ENCODE data around the gene CTSD.

Gene CTSD

DNA sequence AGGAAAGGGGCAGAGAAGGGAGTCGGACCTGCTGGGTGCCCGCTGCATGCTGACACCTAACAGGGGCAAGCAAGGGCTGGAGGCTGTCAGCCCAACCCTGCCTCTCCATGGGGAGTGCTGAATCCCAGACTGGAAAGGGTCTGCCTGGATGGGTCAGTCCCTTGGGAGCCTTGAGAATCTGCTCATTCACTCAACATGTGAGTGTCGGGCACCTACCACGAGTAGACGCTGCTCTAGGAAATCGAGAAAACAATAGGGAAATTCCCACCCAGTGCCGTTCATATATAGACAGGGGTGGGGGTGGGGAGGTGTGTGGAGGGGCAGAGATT is 4.4 kb upstream of the CTSD start:
- TF ChIP-seq, protein P1, sequence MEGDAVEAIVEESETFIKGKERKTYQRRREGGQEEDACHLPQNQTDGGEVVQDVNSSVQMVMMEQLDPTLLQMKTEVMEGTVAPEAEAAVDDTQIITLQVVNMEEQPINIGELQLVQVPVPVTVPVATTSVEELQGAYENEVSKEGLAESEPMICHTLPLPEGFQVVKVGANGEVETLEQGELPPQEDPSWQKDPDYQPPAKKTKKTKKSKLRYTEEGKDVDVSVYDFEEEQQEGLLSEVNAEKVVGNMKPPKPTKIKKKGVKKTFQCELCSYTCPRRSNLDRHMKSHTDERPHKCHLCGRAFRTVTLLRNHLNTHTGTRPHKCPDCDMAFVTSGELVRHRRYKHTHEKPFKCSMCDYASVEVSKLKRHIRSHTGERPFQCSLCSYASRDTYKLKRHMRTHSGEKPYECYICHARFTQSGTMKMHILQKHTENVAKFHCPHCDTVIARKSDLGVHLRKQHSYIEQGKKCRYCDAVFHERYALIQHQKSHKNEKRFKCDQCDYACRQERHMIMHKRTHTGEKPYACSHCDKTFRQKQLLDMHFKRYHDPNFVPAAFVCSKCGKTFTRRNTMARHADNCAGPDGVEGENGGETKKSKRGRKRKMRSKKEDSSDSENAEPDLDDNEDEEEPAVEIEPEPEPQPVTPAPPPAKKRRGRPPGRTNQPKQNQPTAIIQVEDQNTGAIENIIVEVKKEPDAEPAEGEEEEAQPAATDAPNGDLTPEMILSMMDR (IDR thresholded peaks at IDR 0.05; ENCODE audit: poor library complexity, severe bottlenecking): no peak
- Histone ChIP-seq H3K4me1 (ENCODE audit: insufficient read depth, poor library complexity, severe bottlenecking) (peaks cover 26% of the 10 kb centered on the region), H3K27ac (ENCODE audit: poor library complexity, severe bottlenecking) (no peak overlapping the region), H3K27me3 (ENCODE audit: insufficient read depth, poor library complexity, severe bottlenecking) (no peaks in the 10 kb centered on the region), H3K9me3 (ENCODE audit: severe bottlenecking) (no peaks in the 10 kb centered on the region), H3K36me3 (ENCODE audit: low read depth) (no peaks in the 10 kb centered on the region), H3K4me3 (ENCODE audit: severe bottlenecking) (no peak overlapping the region)
- DNase-seq (ENCODE audit: low spot score) (no peak), ATAC-seq (ENCODE audit: low read depth) (no peak)

DNA sequence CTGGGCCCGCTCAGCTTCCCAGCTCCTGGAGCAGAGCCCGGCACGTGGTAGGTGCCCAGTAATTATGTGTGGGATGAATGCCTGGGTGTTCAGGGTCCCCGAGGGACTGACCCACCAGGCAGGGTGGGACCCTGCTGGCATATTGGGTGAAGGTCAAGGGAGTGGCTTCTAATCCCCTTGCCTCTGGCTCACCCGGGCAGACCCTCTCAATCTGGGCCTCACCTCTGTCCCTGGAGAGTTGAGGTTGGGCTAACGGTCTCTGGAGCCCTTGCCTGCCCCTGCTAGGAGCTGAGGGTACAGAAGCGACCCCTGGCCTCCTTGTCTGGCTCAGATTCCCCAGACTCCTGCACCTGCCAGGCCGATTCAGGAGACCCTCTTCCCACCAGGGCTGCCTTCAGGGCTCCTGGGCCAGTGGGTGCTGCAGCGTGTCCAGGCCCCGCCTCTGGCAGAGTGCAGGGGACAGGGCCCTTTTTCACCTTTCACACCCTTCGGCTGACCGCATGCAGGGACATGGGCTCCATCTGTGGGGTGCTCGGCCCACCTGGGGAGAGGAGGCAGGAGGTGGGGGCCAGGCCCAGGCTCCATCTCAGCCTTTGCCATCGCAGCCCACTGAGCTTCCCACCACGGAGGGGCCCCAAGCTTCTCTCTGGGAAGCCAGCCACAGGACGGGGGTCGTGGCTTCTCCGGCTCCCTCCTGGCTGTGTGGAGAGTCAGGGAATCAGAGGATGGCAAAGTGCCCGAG is 3.8 kb upstream of the CTSD start:
- H3K27ac ChIP-seq (ENCODE audit: poor library complexity, severe bottlenecking): no peak overlapping the region
- no peaks in the 10 kb centered on the region for H3K9me3 ChIP-seq (ENCODE audit: severe bottlenecking)
- DNase-seq (ENCODE audit: low spot score): peak; percentile 46
- ATAC-seq (ENCODE audit: low read depth): no peak
- H3K4me3 ChIP-seq (ENCODE audit: severe bottlenecking): no peak overlapping the region
- no peaks in the 10 kb centered on the region for H3K36me3 ChIP-seq (ENCODE audit: low read depth)
- H3K27me3 ChIP-seq (ENCODE audit: insufficient read depth, poor library complexity, severe bottlenecking): no peaks in the 10 kb centered on the region
- TF ChIP-seq, protein P1 (IDR thresholded peaks at IDR 0.05; ENCODE audit: poor library complexity, severe bottlenecking): no peak
- peaks cover 24% of the 10 kb centered on the region for H3K4me1 ChIP-seq (ENCODE audit: insufficient read depth, poor library complexity, severe bottlenecking)

DNA sequence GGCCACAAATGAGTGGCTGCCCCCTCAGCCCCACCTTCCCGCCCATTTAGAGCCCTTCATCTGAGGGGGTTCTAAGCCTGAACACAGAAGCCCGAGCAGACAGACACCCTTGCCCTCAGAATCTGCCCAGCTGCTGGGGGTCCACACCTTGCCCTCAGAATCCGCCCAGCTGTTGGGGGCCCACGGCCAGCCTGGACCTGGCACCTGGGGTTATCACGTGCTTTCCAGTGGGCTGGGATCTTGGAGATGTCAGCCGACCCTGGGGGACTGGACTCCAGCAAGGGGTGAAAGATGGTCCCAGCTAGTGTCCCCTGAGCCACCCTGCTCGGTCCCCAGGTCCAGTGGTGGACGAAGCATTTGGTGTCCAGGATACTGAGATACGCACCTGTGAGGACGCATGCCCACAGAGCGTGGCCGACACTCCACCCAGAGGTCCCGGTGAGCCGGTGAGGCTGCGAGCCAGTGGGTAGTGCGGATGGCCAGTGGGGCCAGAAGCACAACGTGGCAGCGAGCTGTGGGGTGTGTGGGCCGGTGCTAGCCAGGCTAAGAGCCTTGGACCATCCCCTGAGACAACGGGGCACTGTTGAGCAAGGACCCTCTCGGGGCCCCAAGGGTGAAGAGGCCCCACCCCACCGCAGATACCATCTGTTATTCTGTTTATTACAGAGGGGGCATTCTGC is 3.1 kb upstream of the CTSD start:
- peaks cover 22% of the 10 kb centered on the region for H3K4me1 ChIP-seq (ENCODE audit: insufficient read depth, poor library complexity, severe bottlenecking)
- DNase-seq (ENCODE audit: low spot score): peak; percentile 41

DNA sequence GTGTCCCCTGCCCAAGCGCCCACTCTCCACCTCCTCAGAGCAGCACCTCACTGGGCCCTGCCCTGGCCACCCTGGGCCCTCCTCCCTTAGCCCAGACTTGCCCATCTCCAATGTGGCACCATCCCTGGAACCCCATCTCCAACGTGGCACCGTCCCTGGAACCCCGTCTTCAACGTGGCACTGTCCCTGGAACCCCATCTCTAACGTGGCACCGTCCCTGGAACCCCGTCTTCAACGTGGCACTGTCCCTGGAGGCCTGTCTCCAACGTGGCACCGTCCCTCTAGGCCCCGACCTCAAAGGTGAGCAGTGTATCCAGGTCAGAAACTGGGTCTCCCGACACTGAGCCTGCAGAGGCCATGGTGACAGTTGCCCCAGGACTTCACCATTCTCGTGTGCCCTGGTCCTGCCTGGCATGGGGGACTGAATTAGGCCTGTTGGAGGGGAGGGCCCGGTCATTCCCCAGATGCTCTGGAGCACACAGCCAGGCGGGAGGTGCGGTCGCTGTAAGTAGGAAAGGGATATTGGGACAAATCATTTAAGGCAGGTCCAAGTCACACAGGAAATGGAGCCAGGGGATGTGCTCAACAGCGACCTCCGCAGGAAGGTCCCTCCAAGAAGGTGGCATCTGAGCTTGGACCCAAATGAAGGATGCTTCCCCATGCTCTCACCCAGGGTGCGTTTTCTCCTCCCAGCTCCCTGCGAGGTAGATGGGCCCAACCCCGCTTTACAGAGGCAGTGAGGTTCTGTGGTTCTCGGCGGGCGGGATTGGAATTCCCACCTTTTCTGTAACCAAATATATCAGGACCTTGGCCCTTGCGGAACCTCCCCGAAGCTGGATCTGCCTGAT is 2.4 kb upstream of the CTSD start:
- Histone ChIP-seq H3K9me3 (ENCODE audit: severe bottlenecking) (no peaks in the 10 kb centered on the region), H3K36me3 (ENCODE audit: low read depth) (peaks cover 11% of the 10 kb centered on the region), H3K27ac (ENCODE audit: poor library complexity, severe bottlenecking) (no peak overlapping the region), H3K4me3 (ENCODE audit: severe bottlenecking) (no peak overlapping the region), H3K27me3 (ENCODE audit: insufficient read depth, poor library complexity, severe bottlenecking) (no peaks in the 10 kb centered on the region), H3K4me1 (ENCODE audit: insufficient read depth, poor library complexity, severe bottlenecking) (peaks cover 15% of the 10 kb centered on the region)
- TF ChIP-seq, protein P1 (IDR thresholded peaks at IDR 0.05; ENCODE audit: poor library complexity, severe bottlenecking): no peak
- ATAC-seq (ENCODE audit: low read depth) (no peak), DNase-seq (ENCODE audit: low spot score) (peak; percentile 40)

More for the DNA sequence above, 3.1 kb upstream of the CTSD start:
- H3K27ac ChIP-seq (ENCODE audit: poor library complexity, severe bottlenecking): no peak overlapping the region
- no peak for ATAC-seq (ENCODE audit: low read depth)
- H3K4me3 ChIP-seq (ENCODE audit: severe bottlenecking): no peak overlapping the region
- peaks cover 3% of the 10 kb centered on the region; the same call in 1 of the 2 replicates for H3K36me3 ChIP-seq (ENCODE audit: low read depth)
- no peaks in the 10 kb centered on the region for H3K27me3 ChIP-seq (ENCODE audit: insufficient read depth, poor library complexity, severe bottlenecking)
- no peaks in the 10 kb centered on the region for H3K9me3 ChIP-seq (ENCODE audit: severe bottlenecking)
- TF ChIP-seq, protein P1 (IDR thresholded peaks at IDR 0.05; ENCODE audit: poor library complexity, severe bottlenecking): no peak

All from RWPE2 (cell line).